Measurements from ENCODE around the gene OXSM.

OXSM gene

DNA sequence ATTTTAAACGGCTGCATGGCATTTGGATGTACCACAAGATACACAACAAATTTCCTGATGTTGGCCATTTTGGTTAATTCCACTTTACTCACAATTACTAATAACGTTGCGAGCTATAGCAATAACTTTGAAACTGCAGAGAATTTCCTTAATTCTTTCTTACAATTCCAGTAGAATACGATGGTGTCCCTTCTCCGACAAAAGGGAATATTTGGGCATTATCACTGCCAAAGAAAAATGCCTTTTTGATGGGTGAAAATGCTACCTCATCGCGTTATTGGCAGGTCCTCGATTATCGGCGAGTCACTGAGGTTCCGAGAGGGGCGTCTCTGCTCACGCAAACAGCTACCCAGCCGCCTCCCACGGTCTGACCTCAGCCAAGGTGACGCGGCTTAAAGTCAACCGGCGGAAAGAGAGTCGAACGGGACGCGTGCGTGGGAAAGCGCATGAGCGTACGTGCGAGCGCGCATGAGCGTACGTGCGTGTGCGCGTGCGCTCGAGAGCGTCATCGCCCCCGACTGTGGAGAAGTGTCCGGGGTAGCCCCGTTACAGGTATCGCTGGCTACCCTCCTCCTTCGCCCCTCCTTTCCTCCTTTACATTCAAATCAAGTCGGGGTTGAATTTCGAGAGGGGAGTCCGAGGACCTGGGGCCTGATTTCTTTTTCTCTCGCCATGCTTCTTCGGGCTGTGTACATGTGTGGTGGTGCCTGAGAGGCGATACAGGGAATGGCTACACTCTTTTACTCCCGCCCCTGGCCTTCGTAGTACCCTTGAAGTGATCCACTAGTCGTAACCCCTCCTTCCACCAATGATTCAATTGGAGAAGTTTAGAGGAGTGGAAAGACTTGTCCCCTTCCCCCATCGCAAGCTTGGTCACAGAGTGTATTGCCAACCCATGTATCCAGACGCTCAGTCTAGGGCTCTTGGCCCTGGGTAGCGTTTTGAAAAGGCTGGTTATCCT is at the start of gene OXSM:
Gene OXSM, plus strand, starts transcription at position 495 of the 961 bp plus-strand sequence. CDS start 931 bp downstream, outside the sequence.
- DNase-seq = peak; percentile 84

DNA sequence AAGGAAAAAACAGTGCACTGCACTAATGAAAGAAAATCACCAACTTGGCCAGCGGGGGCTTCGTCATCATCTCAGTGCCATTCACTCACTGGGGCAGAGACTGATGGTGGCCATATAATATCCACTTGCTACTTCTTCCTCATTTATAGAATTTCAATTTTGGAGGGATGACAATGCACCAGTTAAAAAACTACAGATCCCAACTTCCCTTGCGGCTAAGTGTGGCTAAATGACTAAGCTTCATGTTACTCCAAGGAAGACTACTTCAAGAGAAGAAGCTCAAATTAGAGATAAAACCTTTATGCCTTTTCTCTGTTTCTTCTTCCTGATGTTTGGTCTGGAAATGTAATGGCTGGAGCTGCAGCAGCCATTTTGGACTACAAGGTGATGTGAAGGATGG is 45.4 kb upstream of the OXSM start:
- no peak for DNase-seq

DNA sequence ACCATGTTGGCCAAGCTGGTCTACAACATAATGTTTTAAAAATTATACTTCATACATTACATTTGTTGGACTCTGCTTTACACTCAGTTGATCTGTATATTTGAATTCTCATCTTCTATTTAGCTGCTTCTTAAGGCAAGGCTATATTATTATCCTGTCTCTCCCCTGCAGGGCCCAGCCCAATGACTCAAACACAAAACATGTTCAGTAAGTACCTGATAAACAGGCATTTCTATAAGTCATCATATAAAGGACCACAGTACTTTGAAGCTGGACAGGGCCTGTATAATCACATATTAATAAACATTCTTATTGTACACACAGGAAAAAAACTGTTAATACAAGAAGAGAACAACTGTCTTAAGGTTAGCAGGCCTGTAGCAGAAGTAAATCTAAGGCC is 42.9 kb upstream of the OXSM start:
- no peak for DNase-seq

DNA sequence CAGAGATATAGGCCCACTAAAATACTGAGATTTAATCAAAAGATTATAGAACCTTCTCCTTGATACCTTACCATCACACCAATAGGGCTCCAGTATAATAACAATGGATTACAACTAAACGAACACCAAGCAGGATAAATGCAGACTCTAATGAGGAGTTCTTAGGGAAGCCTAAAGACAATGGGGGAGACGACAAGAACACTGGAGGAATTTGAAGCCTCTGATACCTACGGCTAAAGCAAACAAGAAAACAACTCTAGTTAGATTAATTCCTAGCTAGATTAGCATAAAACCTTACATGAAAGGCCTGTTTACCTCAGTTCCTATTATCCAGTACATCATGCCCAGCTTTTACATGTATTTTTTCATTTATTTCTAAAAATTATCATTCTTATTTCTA is 41.7 kb upstream of the OXSM start:
- DNase-seq = no peak

DNA sequence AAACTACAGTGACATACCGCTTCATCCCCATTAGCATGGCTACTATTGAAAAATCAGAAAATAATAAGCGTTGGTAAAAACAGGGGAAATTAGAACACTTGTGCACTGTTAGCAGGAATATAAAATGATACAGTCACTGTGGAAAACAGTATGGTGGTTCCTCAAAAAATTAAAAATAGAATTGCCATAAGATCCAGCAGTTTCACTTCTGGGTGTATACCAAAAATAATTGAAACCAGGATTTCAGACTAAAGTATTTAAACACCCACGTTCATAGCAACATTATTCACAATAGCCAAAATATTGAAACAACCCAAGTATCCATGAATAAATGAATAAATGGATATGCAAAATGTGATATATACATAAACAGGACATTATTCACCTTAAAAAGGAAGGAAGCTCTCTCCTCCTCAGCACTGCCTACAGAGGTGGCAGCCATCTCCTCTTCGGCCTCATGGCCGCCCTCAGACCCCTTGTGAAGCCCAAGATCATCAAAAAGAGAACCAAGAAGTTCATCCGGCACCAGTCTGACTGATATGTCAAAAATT is 40.8 kb upstream of the OXSM start:
- DNase-seq = no peak

DNA sequence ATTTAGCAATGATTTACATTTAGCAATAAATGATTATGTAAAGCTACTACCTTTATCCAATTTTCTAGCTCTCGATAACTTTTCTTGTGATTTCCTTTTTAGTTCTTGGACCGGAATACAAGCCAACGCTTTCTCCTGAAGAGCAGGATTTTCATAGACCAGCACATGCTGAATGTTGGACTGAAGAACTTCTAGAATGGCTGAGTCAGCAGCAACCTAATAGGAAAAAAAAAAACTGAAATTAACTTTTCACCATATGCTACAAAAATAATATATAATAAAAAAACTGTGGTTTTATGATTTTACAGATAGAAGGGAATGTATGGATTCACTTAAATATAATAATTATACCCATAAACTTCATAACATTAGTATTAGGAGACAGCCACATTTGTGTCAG is 38.8 kb upstream of the OXSM start:
- no peak for DNase-seq

DNA sequence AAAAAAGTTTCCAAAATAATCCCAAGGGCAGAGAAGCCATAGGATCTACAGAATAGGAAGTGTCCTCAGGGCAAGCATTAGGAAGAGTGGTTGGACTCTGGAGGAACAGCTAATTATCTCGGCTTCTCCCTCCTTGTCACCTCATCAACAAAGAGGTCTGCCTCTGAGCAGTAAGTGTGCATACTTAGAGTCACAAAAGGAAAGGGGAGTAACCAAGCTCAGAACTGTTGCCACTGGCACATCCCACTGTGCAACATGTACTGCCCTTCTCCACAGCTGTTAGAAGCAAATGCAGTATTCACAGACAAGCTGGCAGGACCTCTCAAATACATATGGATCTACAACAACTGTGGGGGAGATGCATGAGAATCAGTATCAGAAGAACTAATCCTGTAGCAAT is 38.2 kb upstream of the OXSM start:
- DNase-seq = no peak

DNA sequence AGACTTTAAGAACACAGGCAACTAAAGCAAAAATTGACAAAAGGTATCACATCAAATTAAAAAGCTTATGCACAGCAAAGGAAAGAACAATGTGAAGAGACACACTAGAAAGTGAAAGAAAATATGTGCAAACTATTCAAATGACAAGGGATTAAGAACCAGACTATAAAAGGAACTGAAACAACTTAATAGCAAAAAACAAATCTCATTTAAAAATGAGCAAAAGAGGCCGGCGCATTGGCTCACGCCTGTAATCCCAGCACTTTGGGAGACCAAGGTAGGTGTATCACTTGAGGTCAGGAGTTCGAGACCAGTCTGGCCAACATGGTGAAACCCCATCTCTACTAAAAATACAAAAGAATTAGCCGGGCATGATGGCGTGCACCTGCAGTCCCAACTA is 21.0 kb upstream of the OXSM start:
- no peak for DNase-seq

DNA sequence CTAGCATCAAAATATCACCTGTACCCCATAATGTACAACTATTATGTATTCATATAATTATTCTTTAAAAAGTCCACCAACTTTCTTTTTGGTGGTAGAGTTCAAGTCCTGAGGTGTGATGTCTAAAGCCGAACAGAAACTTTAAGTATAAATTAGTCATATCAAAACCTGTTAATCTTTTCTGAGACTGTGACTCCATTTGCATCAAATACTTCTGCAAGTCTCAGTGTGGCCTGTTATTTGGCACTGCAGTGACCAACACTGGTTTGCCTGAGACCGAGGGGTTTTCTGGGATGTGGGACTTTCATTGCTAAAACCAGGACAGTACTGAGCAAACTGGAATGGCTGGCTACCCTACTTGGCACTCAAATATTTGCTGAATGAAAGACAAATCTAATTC is 14.0 kb upstream of the OXSM start:
- no peak for DNase-seq

DNA sequence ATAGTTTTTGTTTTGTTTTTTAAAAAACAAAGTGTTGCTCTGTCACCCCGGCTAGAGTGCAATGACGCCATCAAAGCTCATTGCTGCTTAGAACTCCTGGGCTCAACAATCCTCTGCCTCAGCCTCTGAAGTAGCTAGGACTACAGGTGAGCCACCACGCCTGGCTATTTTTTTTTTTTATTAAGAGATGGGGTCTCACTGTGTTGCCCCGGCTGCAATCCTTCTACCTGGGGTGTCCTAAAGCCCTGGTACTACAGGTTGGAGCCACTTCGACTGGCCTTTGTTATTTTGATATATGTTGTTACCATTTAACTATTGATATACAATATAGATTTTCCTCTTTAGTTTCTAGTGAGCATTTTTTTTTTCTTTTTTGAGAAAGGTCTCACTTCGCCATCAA is 9.3 kb upstream of the OXSM start:
- no peak for DNase-seq

DNA sequence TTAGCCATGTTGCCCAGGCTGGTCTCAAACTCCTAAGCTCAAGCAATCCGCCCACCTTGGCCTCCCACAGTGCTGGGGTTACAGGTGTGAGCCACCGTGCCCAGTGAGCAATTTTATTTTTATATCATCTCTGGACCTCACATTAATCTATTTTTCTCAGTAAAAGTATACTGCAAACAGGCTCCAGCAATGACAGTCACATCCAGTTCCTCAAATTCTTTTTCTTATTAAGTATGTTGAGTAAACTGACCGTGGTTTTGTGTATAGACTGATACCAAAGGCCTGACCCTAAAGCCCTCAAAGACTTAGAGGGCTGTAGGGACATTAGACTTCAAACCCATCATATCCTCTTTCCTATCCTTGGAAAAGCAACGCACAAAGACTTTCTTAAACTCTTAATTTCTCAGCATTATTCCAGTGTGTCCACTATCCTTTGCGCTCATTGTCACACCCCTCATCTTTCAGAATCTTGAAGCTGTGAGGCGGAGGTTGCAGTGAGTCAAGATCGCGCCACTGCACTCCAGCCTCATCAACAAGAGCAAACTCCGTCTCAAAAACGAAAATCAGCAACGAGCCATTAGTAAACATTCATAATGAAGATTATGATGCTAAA is 8.6 kb upstream of the OXSM start:
- DNase-seq = no peak

DNA sequence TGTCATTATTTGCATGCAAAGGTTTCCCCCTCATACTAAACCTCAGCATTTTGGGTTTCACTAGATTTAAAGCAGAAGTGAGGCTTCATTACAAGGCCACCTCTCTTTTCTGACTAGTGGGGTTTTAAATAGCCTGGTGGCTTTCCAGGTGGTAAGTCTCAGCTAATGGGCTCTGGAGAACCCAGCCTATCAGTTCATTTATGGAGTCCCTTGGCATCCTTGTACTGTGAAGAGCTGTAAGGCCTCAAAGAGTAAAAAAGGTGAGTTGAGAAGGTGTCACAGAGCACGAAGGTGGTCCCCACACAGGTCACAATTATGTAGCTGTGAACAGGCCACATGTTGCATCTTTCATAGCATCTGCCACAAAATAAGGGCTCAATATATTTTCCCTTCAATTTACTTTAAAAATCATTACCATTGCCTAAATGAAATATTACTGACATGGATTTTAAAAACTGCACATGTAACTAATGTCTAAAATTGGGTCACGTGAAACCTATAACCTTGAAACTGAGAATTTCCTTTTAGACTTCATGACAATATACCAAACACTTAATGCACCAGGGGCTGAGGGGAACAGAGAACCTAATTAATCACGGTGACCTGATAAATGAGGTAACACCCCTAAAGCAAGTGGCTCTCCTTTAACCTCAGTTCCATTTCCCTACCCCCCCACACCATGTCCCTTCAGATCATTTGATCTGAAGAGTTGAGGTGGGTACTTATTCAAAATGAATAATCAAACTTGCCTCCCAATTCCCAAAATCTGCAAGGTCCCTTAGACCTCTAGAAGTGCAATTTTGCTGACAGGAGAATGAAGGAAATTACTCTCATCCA is 7.9 kb upstream of the OXSM start:
- DNase-seq = no peak

DNA sequence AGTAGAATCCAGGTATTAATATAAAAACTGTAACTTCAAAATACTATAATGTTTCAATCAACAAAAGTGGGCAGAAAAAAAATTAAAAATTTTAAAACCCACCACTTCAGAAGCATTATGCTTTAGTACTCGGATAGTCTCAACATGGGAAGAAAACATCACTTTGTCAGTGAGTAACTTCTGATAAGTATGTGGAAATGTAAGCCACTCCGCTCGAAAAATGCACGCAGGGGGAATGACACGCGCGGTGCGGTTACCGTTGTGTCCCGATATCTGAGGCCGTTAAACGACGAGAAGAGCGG is 7.3 kb upstream of the OXSM start:
- no peak for DNase-seq

DNA sequence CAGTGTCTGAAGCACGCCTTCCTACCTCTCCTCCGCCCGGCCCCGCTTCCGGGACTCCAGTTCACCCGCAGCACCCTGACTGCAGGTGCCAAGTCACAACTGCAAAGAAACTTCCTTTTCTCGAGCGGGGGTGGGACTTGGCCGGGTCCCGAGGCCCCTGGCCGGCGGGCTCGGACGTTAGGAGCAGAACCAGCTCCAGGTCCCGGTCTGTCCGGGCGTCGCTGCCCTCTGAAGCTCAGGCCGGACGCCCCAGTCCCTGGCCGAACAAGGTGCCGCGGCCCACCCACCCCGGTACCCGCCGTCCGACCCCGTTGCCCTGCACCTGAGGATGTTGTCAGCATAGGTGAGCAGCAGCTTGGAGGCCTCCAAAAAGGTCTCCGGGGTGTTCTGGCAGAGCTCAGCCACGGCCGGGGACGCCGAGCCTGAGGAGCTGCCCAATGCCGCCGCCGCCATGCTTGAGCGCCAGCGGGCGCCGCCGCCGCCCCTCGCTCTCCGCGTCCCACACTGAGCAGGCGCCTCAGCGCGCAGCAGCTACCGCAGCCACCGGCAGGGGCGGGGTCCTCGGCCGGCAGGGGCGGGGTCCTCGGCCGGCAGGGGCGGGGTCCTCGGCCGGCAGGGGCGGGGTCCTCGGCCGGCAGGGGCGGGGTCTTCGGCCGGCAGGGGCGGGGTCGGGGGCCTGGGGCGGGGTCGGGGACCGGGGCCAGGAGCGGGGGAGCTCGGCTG is 6.8 kb upstream of the OXSM start, which contains the start of gene NGLY1:
Gene NGLY1, minus strand, starts transcription at position 506 of the 723 bp plus-strand sequence. Its CDS starts 53 bp downstream, at position 453.
- DNase-seq = peak; percentile 73

DNA sequence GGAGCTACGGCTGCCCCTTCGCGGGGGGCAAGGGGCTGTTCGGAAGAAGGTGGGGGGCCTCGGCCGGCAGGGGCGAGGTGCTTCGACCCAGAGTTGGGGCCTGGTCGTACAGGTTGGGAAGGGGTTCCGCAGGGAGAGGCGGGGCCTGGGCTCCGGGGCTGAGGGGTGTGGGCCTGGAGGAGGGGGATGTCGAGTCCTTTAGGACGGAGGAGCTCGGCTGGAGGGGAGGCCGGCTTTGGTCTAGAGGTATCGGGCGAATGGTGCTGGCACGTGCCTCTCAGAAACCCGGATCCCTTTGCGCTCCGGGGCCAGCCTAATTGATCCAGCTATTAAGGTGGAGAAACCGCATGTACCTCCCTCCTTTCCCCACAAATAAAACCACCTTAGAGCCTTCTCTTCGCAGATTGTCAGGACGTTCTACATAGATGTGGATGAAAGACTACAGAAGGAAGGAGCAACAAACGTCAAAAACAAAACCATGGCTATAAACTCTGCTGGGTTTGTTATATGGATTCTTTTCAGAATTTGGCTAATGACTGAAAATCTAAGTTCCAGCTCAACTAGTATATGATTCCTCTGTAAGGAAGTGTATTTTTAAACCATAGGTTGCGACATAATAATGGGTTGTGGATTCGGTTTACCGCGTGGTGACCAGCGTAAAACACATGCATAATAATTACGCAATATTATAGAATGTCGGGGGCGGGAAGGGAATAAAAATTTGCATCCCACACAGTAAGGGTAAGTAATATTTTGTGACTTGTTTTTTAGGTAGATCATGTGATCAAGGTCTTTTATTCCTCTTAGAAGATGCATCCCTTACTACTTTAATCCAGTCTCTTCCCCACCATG is 6.0 kb upstream of the OXSM start:
- DNase-seq = peak; percentile 50

DNA sequence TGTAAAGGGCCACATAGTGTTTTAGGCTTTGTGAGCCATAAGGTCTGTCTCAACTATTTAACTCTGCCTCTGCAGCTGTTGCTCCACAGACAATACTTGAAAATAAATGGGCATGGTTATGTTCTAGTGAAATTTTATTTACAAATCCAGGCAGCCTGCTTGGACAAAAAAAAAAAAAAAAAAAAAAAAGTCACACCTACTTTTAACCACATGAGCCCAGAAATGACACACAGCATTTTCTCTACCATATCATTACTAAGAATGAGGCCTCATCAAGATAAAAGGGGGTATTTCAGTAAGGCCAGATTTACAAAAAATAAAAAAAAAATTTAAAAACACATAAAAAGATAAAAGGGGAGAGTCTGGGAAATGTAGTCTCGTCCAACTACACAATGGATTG is 4.9 kb upstream of the OXSM start:
- peak; percentile 0 for DNase-seq

DNA sequence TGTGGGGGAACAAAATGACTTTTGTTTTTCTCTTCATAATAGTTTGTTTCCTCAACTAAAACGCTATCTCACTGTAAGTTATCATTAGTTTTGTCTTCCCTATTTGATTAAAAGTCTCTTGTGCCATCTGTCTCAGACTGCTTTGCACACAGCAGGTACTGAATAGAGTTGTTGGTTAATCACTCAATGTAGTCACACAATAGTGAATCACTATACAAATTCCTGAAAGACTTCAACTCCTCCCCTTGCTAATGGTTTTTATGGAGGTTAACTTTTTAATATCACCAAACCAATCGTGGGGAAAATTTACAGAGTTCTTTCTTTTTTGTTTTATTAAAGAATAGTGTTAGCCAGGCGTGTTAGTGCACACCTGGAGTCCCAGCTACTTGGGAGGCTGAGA is 4.1 kb upstream of the OXSM start:
- DNase-seq = no peak

DNA sequence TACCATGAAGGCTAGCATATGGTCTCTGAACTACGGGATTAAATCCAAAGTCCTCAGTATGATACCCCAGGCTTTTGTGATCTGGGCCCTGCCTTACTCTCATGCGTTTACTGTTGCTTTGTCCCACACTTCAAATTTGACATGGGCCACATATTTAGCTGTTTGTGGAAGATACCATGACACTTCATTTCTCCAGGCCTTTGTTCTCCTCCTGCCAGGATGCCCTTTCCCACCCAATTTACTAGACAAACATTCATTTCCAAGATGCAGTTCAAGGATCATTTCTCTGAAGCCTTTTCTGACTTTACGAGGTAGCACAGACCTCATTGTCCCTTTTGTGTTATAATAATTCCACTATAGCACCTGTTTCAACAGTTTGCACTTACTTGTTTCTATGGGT is 2.2 kb upstream of the OXSM start:
- DNase-seq = no peak

DNA sequence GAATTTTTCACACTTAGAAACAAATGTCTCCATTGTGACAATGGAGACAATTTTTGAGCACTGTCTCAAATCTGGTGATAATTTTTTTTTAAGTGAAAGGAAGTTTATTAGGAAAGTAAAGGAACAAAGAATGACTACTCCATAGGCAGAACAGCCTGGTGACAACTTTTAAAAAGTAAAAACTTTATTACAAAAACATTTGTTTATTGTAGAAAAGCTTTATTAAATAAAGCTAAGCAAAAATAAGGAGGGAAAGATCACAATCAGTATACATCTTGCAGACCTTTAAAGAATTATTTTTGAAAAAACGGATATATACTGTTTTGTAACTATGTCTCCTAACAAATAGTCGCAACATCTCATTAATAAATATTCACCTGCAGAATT is 688 bp upstream of the OXSM start:
- no peak for DNase-seq

DNA sequence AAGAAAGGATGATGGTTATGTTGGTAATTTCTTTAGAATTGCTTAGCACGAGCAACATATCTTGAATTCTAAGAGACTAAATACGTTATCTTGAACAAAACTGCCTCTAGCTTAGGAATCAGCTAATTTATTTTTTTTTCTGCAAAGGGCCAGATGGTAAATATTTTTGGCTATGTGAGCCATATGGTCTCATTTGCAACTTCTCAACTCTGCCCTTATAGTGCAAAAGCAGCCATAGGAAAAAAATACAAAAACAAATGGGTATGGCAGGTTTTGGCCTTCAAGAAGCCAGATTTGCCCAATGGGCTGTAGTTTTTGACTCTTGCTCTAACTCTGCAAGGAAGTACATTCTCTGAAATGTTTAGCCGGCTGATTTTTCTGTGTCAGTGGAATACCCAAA is 11.9 kb downstream of the OXSM start:
- DNase-seq = no peak

DNA sequence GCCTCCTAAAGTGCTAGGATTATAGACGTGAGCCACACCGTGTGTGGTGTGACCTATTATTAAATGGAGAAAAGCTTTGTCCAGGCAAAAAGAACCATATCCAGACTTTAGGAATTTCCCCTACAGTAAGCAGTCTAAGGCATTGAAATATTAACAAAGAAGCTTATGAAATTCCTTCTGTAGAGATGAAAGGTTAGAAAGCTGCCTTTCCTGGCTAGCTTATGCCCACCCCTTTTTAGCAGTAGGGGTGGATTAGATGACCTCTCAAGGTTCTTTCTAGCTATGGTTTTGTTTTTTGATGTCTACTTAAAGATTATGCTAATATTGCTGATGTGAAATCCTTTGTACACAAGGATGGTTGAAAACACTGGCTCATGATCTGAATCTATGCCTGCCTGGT is 13.9 kb downstream of the OXSM start:
- DNase-seq = no peak

DNA sequence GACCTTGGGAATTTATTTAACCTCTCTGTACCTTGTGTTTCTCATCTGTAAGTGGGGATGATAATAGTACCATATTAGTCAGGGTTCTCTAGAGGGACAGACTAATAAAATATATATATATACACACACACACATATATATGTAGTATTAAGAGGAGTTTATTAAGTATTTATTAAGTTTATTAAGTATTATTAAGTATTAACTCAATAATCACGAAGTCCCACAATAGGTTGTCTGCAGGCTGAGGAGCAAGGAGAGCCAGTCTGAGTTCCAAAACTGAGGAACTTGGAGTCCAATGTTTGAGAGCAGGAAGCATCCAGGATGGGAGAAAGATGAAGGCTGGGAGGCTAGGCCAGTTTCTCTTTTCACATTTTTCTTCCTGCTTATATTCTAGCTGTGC is 14.8 kb downstream of the OXSM start:
- DNase-seq = no peak
